IMR-90 (cell line): Measurements from ENCODE around the gene CLCA1. TPM values are rescaled to one million over a fixed set of nuclear protein-coding genes. Genes with fewer than 3 reads are reported as not detected.

Experiments used
- ATAC-seq: fragments of 200-7000 bp; cut with Tn5 transposase; 2 replicates; pipeline ENCODE4 v1.9.1; 2020; ENCODE audit warnings: low read depth, mild to moderate bottlenecking, moderate library complexity
- BruUV-seq: library from RNA; stranded (reverse); fragments of 400-500 nt; replicated peaks from 2 replicates; lab custom pipeline; 2021; lab: Mats Ljungman, UMichigan
- CTCF ChIA-PET: fragments of 300-600 bp; formaldehyde crosslinking; extraction: SDS; loops from one replicate; lab custom pipeline; 2021; ENCODE audit warnings: antibody characterized with exemption; lab: Yijun Ruan, JAX
- POLR2A ChIA-PET: fragments of 300-600 bp; sonication (Branson Sonifier 250); formaldehyde crosslinking; loops from one replicate; lab custom pipeline; 2022; ENCODE audit warnings: antibody characterized with exemption; ENCODE audit not compliant: unreplicated experiment; lab: Charles Lee
- DNase-seq: peaks from one replicate; pipeline ENCODE4 v3.0.0; 2013
- H2AFZ ChIP-seq: replicated peaks from 2 replicates; pipeline ENCODE3; 2013; ENCODE audit warnings: low read length, mild to moderate bottlenecking; ENCODE audit not compliant: poor library complexity
- H2AK5ac ChIP-seq: 2 replicates; pipeline ENCODE4 v1.6.1; 2013; ENCODE audit warnings: low read depth, low read length, inconsistent platforms
- H2AK9ac ChIP-seq: replicated peaks from 2 replicates; pipeline ENCODE3; 2013; ENCODE audit warnings: mild to moderate bottlenecking, low read depth, low read length, moderate library complexity; ENCODE audit not compliant: poor library complexity
- H2BK120ac ChIP-seq: 2 replicates; pipeline ENCODE4 v1.6.1; 2013; ENCODE audit warnings: low read depth, low read length, inconsistent platforms
- H2BK15ac ChIP-seq: 3 replicates; pipeline ENCODE4 v1.6.1; 2013; ENCODE audit warnings: low read depth, low read length, inconsistent platforms
- H2BK20ac ChIP-seq: 2 replicates; pipeline ENCODE4 v1.6.1; 2013; ENCODE audit warnings: low read depth, mild to moderate bottlenecking, inconsistent platforms, low read length, moderate library complexity
- H2BK5ac ChIP-seq: 2 replicates; pipeline ENCODE4 v1.6.1; 2013; ENCODE audit warnings: mild to moderate bottlenecking, low read depth, low read length, inconsistent platforms; ENCODE audit not compliant: poor library complexity, severe bottlenecking
- H3K14ac ChIP-seq: replicated peaks from 2 replicates; pipeline ENCODE4 v1.6.1; 2013; ENCODE audit warnings: low read depth, low read length, inconsistent platforms
- H3K18ac ChIP-seq: 2 replicates; pipeline ENCODE4 v1.6.1; 2013; ENCODE audit warnings: low read depth, low read length, control low read depth
- H3K23ac ChIP-seq: 2 replicates; pipeline ENCODE4 v1.6.1; 2013; ENCODE audit warnings: low read depth, low read length, inconsistent platforms
- H3K27ac ChIP-seq: 2 replicates; pipeline ENCODE4 v1.5.1; 2013; ENCODE audit warnings: mild to moderate bottlenecking, control low read depth, low read length; ENCODE audit not compliant: insufficient read depth
- H3K27me3 ChIP-seq: 2 replicates; pipeline ENCODE4 v1.6.1; 2013; ENCODE audit warnings: low read length; ENCODE audit not compliant: control insufficient read depth, insufficient read depth
- H3K36me3 ChIP-seq: 2 replicates; pipeline ENCODE4 v1.6.1; 2013; ENCODE audit warnings: low read length, mixed read lengths; ENCODE audit not compliant: control insufficient read depth, insufficient read depth
- H3K4ac ChIP-seq: 2 replicates; pipeline ENCODE4 v1.6.1; 2013; ENCODE audit warnings: low read depth, low read length, inconsistent platforms
- H3K4me1 ChIP-seq: 2 replicates; pipeline ENCODE4 v1.6.1; 2013; ENCODE audit warnings: low read length, mixed read lengths; ENCODE audit not compliant: control insufficient read depth, insufficient read depth
- H3K4me2 ChIP-seq: 2 replicates; pipeline ENCODE4 v1.6.1; 2013; ENCODE audit warnings: low read depth, mild to moderate bottlenecking, control low read depth, low read length, moderate library complexity
- H3K4me3 ChIP-seq: 2 replicates; pipeline ENCODE4 v1.5.1; 2013; ENCODE audit warnings: low read depth, mild to moderate bottlenecking, control low read depth, low read length, moderate library complexity; ENCODE audit not compliant: insufficient read depth
- H3K56ac ChIP-seq: 2 replicates; pipeline ENCODE4 v1.6.1; 2013; ENCODE audit warnings: low read length, inconsistent platforms; ENCODE audit not compliant: insufficient read depth; ENCODE audit errors: extremely low read depth
- H3K79me1 ChIP-seq, 2 experiments: 2 replicates each; pipeline ENCODE4 v1.6.1; 2013; ENCODE audit warnings: low read length in 2 of 2, inconsistent platforms in 1 of 2, low read depth in 1 of 2
- H3K9ac ChIP-seq: 2 replicates; pipeline ENCODE4 v1.6.1; 2013; ENCODE audit warnings: low read depth, low read length, control low read depth
- H3K9me1 ChIP-seq: 2 replicates; pipeline ENCODE4 v1.6.1; 2013; ENCODE audit warnings: low read length, inconsistent platforms; ENCODE audit not compliant: insufficient read depth
- H3K9me3 ChIP-seq: 2 replicates; pipeline ENCODE4 v1.6.1; 2013; ENCODE audit warnings: low read length; ENCODE audit not compliant: control insufficient read depth, insufficient read depth
- H4K20me1 ChIP-seq: 2 replicates; pipeline ENCODE4 v1.6.1; 2013; ENCODE audit warnings: low read length, inconsistent platforms; ENCODE audit not compliant: insufficient read depth
- H4K5ac ChIP-seq: 2 replicates; pipeline ENCODE4 v1.6.1; 2013; ENCODE audit warnings: mild to moderate bottlenecking, low read depth, low read length, control low read depth
- H4K8ac ChIP-seq, 2 experiments: 2 replicates each; pipeline ENCODE4 v1.6.1; 2013; ENCODE audit warnings: low read depth in 2 of 2, low read length in 2 of 2, control low read depth in 1 of 2, inconsistent platforms in 1 of 2
- H4K91ac ChIP-seq: 2 replicates; pipeline ENCODE4 v1.6.1; 2013; ENCODE audit warnings: low read depth, low read length, inconsistent platforms; ENCODE audit not compliant: insufficient read depth
- CHD1 ChIP-seq: IDR thresholded peaks from 2 replicates; pipeline ENCODE4 v1.6.1; 2012; ENCODE audit warnings: low read depth, low read length, improper control_type of control experiment
- FOS ChIP-seq: fragments of 150-350 bp; IDR thresholded peaks from 2 replicates; pipeline ENCODE4 v1.6.1; 2016; ENCODE audit warnings: low read depth, low read length
- MAFK ChIP-seq: IDR thresholded peaks from 2 replicates; pipeline ENCODE4 v1.6.1; 2012; ENCODE audit warnings: low read depth, low read length, improper control_type of control experiment
- MAZ ChIP-seq: IDR thresholded peaks from 2 replicates; pipeline ENCODE4 v1.6.1; 2012; ENCODE audit warnings: low read depth, mild to moderate bottlenecking, low read length, improper control_type of control experiment, moderate library complexity, borderline replicate concordance
- MXI1 ChIP-seq: IDR thresholded peaks from 2 replicates; pipeline ENCODE4 v1.6.1; 2012; ENCODE audit warnings: low read depth, mild to moderate bottlenecking, low read length, moderate library complexity, borderline replicate concordance
- POLR2A ChIP-seq: IDR thresholded peaks from 2 replicates; pipeline ENCODE4 v1.6.1; 2012; ENCODE audit warnings: mild to moderate bottlenecking, low read depth, low read length
- RAD21 ChIP-seq: IDR thresholded peaks from 2 replicates; pipeline ENCODE4 v1.6.1; 2012; ENCODE audit warnings: low read length, improper control_type of control experiment
- RCOR1 ChIP-seq: IDR thresholded peaks from 2 replicates; pipeline ENCODE4 v1.6.1; 2012; ENCODE audit warnings: mild to moderate bottlenecking, low read length, improper control_type of control experiment; ENCODE audit not compliant: insufficient replicate concordance
- RFX5 ChIP-seq: IDR thresholded peaks from 2 replicates; pipeline ENCODE4 v1.8.0; 2012; ENCODE audit warnings: low read depth, mild to moderate bottlenecking, low read length, moderate library complexity
- SMC3 ChIP-seq: fragments of 150-350 bp; IDR thresholded peaks from 2 replicates; pipeline ENCODE4 v1.6.1; 2016; ENCODE audit warnings: low read depth, mild to moderate bottlenecking, antibody characterized with exemption, low read length, moderate library complexity
- WGBS, 2 experiments: methylation state at CpG; one replicate each; pipeline versions ENCODE4 v1.1.5 to v1.1.7; 2013; ENCODE audit warnings: missing lambda C conversion rate in 2 of 2; ENCODE audit not compliant: insufficient read length in 1 of 2; ENCODE audit errors: extremely low coverage in 2 of 2; 5-methylcytosine and 5-hydroxymethylcytosine counted together
- dilution Hi-C: fragments of 300-500 bp; cut with HindIII; formaldehyde crosslinking; loops from one replicate; pipeline ENCODE4 v1.14.3; 2018; ENCODE audit warnings: low sequenced_read_pairs; ENCODE audit not compliant: unreplicated experiment
- in situ Hi-C: fragments of 300-500 bp; cut with MboI; formaldehyde crosslinking; loops from 3 replicates; pipeline ENCODE4 v1.14.3; 2019; ENCODE audit warnings: low sequenced_read_pairs, inconsistent platforms, mixed read lengths
- intact Hi-C: fragments of 100-400 bp; cut with micrococcal nuclease; formaldehyde crosslinking; loops from 2 replicates; pipeline ENCODE4 v1.10.0; 2022
- polyA plus RNA-seq, 3 experiments: library from polyadenylated mRNA; depleted of rRNA; stranded (reverse); fragments of >200 nt; gene quantifications; 2 replicates each; pipeline ENCODE4 v1.2.3, GENCODE V29; 2012; ENCODE audit warnings: low replicate concordance in 1 of 3
- total RNA-seq: library from RNA; depleted of rRNA; stranded (reverse); fragments of >200 nt; gene quantifications from 2 replicates; pipeline ENCODE4 v1.2.3, GENCODE V29; 2012
- TF ChIP-seq, protein P1 (sequence below): fragments of 150-350 bp; IDR thresholded peaks from 2 replicates; pipeline ENCODE4 v1.6.1; 2017; ENCODE audit warnings: mild to moderate bottlenecking, antibody characterized with exemption, low read length, low read depth
- TF ChIP-seq, protein P2 (sequence below): conservative IDR thresholded peaks from 2 replicates; pipeline ENCODE4 v1.5.1; 2012; ENCODE audit warnings: mild to moderate bottlenecking, low read depth, low read length, improper control_type of control experiment
- TF ChIP-seq, protein P3 (sequence below): fragments of 150-350 bp; IDR thresholded peaks from 2 replicates; pipeline ENCODE4 v1.6.1; 2016; ENCODE audit warnings: low read depth, mild to moderate bottlenecking, low read length, moderate library complexity, borderline replicate concordance

Gene CLCA1
- total and polyA plus RNA-seq, 2 of the 4 experiments (the other 2 are of a cell fraction): not detected

DNA sequence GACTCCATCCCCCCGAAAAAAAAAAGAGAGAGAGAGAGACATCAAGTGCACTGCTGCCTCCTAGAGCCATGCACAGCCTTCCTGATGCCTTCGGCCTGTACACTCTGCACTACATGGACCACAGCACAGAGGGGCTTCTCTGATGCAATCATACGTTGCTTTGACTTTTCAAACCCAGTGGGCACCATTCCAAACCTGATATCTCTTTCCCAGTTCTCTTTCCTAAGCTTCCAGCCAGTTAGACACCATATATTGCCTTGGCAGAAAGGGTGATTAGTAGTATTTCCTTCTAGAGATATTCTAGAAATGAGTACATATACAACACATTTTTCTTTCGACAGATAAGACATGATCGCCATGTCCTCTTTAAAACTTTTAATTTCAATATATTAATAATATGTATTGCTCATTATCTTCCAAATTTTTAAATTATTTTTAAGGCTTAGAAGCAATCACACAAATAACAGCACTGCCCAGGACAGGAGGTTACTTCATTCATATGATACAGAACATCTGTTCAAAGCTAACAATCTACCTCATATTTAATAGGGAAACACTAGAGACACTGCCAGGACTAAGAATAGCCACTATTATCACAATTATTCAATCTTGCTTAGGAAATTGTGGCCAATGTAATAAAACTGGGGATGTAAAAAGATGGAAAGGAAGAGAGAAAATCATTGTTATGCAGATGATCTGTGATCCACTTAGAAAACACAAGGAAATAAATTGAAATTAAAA is 9.9 kb downstream of the CLCA1 start (continued):
- no peak for TF ChIP-seq RCOR1

DNA sequence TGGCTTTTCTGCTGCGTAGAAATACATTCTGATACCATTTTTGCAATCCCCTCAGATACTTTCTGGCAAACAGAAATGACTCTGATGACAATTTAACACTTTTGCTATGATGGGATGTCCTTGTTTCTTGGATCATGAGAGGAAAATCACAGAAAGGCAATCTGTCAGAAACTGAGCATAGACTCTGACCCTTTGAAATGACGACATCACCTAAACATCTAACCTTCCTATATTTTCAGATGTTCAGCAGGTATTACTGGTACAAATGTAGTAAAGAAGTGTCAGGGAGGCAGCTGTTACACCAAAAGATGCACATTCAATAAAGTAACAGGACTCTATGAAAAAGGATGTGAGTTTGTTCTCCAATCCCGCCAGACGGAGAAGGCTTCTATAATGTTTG is 13.2 kb downstream of the CLCA1 start:
- dilution Hi-C loops: no loop called here
- no peak overlapping the region for H3K4me3 ChIP-seq
- H4K91ac ChIP-seq: no peak overlapping the region
- H2BK120ac ChIP-seq: no peak overlapping the region
- no peak overlapping the region for H2AFZ ChIP-seq
- DNase-seq (no peak), ATAC-seq (no peak)
- H2BK20ac ChIP-seq: no peak overlapping the region
- no peak overlapping the region for H3K14ac ChIP-seq
- H3K36me3 ChIP-seq: no peaks in the 10 kb centered on the region
- no peaks in the 10 kb centered on the region for H3K79me1 ChIP-seq
- H3K9ac ChIP-seq: no peak overlapping the region
- no peak overlapping the region for H2BK5ac ChIP-seq
- in situ Hi-C loops: loop anchor here (25.0 kb wide), 1 partner anchor 605 kb away; no protein-coding TSS in a partner anchor
- ChIA-PET CTCF (no interaction called here), POLR2A (no interaction called here)
- H2BK15ac ChIP-seq: no peak overlapping the region
- H3K9me1 ChIP-seq: no peaks in the 10 kb centered on the region
- no peak overlapping the region for H4K5ac ChIP-seq
- intact Hi-C loops: no loop called here
- H2AK9ac ChIP-seq: no peak overlapping the region
- no TSS peak for BruUV-seq
- H3K4me1 ChIP-seq: no peaks in the 10 kb centered on the region
- no peak overlapping the region for H4K8ac ChIP-seq
- peaks cover 1% of the 10 kb centered on the region for H3K27me3 ChIP-seq
- no peak overlapping the region for H3K23ac ChIP-seq
- H2AK5ac ChIP-seq: no peak overlapping the region
- WGBS, 2 experiments: no CpG with 5 or more reads among the region's 4 CpGs
- no peak overlapping the region for H3K27ac ChIP-seq
- H3K4me2 ChIP-seq: no peak overlapping the region
- H3K18ac ChIP-seq: no peak overlapping the region
- no peaks in the 10 kb centered on the region for H3K9me3 ChIP-seq
- no peaks in the 10 kb centered on the region for H4K20me1 ChIP-seq
- no peak overlapping the region for H3K56ac ChIP-seq
- no peak overlapping the region for H3K4ac ChIP-seq
- no peak for TF ChIP-seq RFX5
- TF ChIP-seq MAFK: no peak
- TF ChIP-seq MXI1: no peak
- TF ChIP-seq, protein P1, sequence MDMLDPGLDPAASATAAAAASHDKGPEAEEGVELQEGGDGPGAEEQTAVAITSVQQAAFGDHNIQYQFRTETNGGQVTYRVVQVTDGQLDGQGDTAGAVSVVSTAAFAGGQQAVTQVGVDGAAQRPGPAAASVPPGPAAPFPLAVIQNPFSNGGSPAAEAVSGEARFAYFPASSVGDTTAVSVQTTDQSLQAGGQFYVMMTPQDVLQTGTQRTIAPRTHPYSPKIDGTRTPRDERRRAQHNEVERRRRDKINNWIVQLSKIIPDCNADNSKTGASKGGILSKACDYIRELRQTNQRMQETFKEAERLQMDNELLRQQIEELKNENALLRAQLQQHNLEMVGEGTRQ: no peak
- TF ChIP-seq CHD1: no peak
- TF ChIP-seq, protein P2, sequence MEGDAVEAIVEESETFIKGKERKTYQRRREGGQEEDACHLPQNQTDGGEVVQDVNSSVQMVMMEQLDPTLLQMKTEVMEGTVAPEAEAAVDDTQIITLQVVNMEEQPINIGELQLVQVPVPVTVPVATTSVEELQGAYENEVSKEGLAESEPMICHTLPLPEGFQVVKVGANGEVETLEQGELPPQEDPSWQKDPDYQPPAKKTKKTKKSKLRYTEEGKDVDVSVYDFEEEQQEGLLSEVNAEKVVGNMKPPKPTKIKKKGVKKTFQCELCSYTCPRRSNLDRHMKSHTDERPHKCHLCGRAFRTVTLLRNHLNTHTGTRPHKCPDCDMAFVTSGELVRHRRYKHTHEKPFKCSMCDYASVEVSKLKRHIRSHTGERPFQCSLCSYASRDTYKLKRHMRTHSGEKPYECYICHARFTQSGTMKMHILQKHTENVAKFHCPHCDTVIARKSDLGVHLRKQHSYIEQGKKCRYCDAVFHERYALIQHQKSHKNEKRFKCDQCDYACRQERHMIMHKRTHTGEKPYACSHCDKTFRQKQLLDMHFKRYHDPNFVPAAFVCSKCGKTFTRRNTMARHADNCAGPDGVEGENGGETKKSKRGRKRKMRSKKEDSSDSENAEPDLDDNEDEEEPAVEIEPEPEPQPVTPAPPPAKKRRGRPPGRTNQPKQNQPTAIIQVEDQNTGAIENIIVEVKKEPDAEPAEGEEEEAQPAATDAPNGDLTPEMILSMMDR: no peak
- TF ChIP-seq, protein P3, sequence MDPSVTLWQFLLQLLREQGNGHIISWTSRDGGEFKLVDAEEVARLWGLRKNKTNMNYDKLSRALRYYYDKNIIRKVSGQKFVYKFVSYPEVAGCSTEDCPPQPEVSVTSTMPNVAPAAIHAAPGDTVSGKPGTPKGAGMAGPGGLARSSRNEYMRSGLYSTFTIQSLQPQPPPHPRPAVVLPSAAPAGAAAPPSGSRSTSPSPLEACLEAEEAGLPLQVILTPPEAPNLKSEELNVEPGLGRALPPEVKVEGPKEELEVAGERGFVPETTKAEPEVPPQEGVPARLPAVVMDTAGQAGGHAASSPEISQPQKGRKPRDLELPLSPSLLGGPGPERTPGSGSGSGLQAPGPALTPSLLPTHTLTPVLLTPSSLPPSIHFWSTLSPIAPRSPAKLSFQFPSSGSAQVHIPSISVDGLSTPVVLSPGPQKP: no peak
- TF ChIP-seq MAZ: no peak
- no peak for TF ChIP-seq FOS
- TF ChIP-seq RAD21: no peak
- TF ChIP-seq POLR2A: no peak
- TF ChIP-seq SMC3: no peak
- TF ChIP-seq RCOR1: no peak
